Hepatocyte (in vitro differentiated cells): ENCODE measurements around the gene RCOR2.

Source experiments
- CTCF ChIP-seq: fragments of 200-600 bp; sonication (generic); IDR thresholded peaks from 2 replicates; pipeline ENCODE4 v1.5.1; 2016; ENCODE audit warnings: antibody characterized with exemption, mild to moderate bottlenecking; ENCODE audit not compliant: poor library complexity
- EZH2 ChIP-seq: fragments of 200-600 bp; sonication (generic); IDR thresholded peaks from 2 replicates; pipeline ENCODE4 v1.6.1; 2016; ENCODE audit warnings: antibody characterized with exemption, mild to moderate bottlenecking, borderline replicate concordance
- EZH2phosphoT487 ChIP-seq: fragments of 200-600 bp; sonication (generic); IDR thresholded peaks from one replicate; pipeline ENCODE4 v1.6.1; 2018; ENCODE audit warnings: antibody characterized with exemption, mild to moderate bottlenecking, low read depth, moderate library complexity; ENCODE audit not compliant: unreplicated experiment, severe bottlenecking

- no peak for TF ChIP-seq CTCF
- TF ChIP-seq EZH2phosphoT487, result no peak
- TF ChIP-seq EZH2, result no peak
Measured at GRCh38 chr11:63869683-63870082, 47.3 kb downstream of the RCOR2 start.
